Hematopoietic multipotent progenitor cell treated with erythropoietin and hydrocortisone succinate and interleukin-3 and kit ligand, for 4 days (in vitro differentiated cells): Measurements from ENCODE around the gene GRID1.

Source experiments
- DNase-seq: peaks from one replicate; pipeline ENCODE4 v3.0.0-alpha.2; 2015

The GRID1 gene

DNA sequence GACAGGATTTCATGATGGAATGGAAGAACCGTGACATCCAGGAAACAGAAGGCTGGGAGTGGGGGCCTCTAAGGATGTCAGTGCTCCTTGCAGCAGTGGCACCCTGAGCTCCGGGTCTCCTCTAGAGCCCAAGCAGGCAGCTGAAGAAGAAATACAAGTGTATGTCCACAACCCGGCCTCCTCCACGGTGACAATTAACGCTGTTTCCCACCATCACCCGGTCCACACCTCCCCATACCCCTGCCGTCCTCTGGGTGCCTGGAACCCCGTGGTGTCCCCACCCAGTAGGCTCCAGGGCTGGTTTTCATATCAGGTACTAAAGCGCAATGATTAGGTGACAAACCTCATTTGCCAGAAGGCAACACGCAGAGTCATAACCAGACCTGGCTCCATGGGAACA, 30.3 kb downstream of the GRID1 start:
- no peak for DNase-seq

DNA sequence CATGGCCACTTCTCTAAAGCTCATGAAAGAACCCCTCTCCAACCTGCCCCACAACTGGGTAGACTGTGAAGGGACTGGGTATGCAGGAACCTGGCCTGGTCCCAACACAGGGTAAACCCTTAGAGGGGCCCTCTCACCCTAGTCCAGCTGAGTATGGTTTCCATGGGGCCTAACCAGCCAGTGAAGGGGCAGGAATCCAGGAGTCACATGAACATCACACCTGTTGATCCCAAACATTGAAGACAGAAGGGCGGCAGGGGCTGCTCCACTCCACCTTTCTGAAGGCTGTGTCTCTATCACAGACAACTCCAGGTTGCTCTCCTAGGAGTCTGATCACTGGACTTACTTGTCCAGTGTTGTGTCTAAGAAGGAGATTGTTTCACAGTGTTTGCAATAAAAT, 30.8 kb downstream of the GRID1 start:
- DNase-seq, result no peak

DNA sequence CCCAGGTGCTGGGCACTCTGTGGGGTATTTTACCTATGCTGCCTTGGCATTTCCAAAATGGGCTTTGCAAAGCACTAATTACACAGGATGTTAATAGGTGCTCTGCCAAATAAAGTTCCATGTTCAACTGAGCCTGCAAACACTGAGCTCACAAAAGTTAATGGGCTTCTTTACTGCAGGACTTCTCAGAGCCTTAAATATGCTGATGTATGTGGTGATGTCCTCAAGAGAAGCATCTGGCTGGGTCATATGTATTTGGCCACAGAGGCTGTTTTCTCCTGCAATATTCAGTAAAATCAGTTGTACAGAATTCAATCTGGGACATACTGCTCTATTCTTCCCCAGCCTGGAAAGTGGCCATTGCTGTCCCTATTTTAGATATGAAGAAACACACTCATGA, 31.3 kb downstream of the GRID1 start:
- DNase-seq, result no peak

DNA sequence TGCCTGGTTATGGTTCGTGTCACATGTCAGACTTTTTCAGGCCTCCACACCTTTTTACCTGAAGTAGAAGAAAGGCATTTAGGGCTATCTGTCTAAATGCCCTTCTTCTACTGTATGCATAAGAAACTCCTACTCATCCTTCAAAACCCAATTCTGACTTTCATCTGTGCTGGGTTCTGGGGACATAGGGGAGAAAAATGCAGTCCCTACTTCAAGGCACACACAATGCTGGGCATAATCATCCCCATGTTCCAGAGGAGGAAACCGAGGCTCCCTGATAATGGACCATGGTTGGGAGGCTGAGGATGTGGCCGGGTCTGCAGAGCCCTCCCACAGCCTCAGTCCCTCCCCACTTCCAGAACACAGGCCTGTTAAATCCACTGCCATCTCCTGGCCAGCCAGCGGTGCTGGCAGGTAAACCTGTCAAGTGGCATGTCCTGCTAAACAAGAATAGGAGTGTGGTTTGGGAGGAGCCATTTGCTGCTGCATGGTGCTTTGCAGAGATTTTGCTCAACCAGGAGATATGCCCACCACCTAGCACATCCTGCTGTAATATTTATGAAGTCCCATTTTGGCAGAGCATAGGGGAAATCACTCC, 32.0 kb downstream of the GRID1 start:
- DNase-seq, result no peak

DNA sequence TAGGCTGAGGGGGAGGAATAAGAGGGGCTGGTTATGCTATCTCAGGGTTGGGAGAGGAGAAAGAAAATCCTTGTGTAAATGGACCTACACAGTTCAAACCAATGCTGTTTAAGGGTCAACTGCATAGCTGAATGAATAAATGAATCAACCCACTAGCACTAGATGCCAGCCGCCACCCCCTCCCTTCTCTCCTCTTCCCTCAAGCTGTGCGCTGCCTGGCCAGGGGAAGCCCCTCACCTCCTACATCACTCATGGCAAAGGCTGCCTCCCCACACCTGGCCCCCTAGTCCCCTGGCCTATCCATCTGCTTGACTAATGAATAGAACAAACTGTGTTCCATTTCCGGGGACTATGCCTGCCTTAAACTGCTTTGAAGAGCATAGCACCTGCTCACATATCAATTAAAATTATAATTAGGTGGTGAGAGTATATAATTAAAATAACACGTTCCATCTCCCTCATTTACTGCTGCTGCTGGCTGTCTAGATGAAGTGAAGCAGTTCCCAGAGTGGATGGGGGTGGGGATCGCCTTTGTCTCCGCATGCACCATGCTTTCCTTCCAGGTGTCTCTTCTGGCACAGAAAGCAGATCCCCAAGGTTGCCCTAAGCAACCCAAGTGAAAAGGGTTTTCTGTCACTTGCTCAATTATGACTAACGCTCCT, 32.6 kb downstream of the GRID1 start:
- DNase-seq, result no peak

DNA sequence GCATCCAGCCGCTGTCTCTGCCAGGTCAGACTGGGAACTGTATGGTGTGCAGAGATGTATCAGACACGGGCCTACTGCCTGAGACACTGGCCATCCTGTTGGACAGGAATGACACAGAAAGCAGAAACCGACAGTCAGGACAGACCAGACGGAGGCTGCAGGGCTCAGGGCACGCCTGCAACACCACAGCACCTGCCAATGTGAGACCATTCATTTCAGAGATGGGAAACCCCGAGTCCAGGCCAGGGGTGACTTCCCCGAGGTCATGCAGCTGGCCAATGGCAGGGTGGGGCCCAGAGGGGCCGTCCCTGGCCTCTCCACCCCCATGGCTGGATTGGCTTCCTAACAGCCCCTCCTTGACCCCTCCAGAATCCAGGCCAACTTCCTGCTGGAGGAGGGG, 34.7 kb downstream of the GRID1 start:
- no peak for DNase-seq

GRCh38 chr10:86330778-86331763, 35.5 kb downstream of the GRID1 start:
- DNase-seq, result peak; percentile 5

DNA sequence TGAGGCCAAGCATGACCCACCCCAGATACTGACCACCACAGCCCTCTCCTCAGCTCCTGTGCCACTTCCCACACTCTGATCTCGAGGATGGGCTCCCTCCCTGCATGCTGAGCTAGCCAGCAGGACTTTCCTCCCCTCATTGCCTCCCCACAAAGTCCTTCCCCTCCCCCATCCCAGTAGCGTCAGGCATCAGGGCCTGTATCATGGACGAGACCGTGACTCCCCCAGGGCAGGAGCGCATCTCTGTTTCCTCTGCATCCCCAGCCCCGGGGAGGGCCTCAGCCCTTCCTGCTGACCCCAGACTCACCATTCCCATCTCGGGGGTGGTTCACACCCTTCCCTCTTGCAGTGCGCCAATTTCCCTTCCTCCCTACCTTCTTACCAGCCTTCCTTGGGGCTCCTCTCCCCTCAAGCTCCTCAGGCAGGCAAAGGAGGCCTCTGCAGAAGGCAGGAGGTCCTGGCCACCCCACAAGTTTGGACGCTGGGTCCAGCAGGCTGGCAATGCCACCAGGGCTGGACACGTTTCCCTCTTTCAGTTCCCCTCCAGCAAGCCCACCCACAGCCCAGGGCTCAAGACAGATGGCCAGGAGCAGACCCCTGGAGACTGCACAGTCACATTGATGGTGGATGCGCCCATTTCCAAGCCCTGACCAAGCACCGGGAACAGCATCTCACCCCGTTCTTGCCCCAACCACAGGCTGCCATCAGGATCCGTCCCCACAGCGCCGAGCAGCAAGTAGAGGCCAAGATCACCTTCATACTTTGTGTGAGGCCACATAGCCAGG, 36.5 kb downstream of the GRID1 start:
- DNase-seq, result no peak

- DNase-seq, result peak; percentile 4
These were observed 37.4 kb downstream of the GRID1 start for GRCh38 chr10:86329093-86329710.

GRCh38 chr10:86327954-86328725, 38.5 kb downstream of the GRID1 start:
- no peak for DNase-seq

DNA sequence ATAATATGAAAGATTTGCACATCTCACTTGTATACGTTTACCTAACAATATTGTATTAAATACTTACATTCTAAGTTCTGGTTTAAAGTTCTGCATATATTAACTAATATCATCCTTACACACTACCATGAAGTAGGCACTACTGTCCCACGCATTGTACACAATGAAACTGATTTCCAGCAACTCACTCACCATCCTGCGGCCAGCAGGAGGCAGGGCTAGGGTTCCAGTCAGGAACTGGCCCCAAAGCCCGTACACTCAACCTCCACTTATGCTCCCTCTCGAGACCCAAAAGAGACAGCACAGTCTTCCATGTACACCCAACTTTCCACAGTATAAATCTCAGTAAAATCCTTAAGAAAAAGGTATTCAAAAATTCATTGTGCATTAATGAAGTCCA, 41.4 kb downstream of the GRID1 start:
- DNase-seq, result no peak

- DNase-seq, result no peak
These were observed 45.0 kb downstream of the GRID1 start for GRCh38 chr10:86321568-86321967.

GRCh38 chr10:86319676-86320075, 46.9 kb downstream of the GRID1 start:
- no peak for DNase-seq

- no peak for DNase-seq
These were observed 48.5 kb downstream of the GRID1 start for GRCh38 chr10:86317949-86318725.

- no peak for DNase-seq
These were observed 49.6 kb downstream of the GRID1 start for GRCh38 chr10:86316990-86317389.

GRCh38 chr10:86316274-86316835, 50.2 kb downstream of the GRID1 start:
- DNase-seq, result no peak

DNA sequence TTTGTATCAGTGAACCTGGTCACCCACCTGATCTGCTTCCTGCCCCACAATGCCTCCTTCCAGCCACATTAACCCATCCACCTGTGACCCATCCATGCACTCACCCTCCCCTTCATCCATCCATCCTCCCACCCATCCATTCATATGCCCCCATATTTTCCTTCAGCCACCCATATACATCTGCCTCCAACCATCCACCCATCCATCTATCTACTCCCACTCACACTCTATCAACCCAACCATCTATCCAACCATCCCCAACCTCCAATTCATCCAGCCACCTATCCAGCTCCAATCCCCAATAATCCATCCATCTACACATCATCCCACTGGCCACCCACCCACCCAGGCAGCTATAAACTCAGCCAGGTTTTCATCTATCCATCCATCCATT, 51.0 kb downstream of the GRID1 start:
- DNase-seq, result no peak

- no peak for DNase-seq
These were observed 51.7 kb downstream of the GRID1 start for GRCh38 chr10:86314616-86315548.

DNA sequence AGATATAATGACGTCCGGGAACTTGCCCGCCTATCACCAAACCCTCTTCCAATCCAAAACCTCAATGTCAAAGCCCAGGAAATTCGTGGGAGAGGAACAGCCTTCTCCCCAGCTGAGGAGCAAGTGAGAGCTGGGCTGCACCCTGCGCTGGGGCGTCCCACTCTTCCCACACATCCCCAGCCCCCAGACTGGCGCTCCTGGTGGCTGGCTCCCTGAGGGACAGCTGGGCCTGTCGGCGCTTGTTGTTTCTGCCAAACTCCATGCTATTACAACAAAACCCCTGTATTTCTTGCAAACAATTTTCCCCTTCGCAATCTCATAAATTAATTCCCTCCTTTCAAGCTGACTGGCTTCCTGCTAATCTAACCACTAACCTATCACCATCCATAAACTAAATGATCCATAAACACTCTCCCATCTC, 53.0 kb downstream of the GRID1 start:
- DNase-seq, result no peak
